K562 (cell line): ENCODE results near the gene SHLD1. TPM values are rescaled to one million over a fixed set of nuclear protein-coding genes. Genes with fewer than 3 reads are reported as not detected.

Experiments used
- CREB5 ChIP-seq: fragments of 250-450 bp; sonication (Bioruptor Pico); IDR thresholded peaks from 2 replicates; pipeline ENCODE4 v1.5.0; 2020; ENCODE audit warnings: mild to moderate bottlenecking
- CTCFL ChIP-seq: IDR thresholded peaks from 2 replicates; pipeline ENCODE4 v1.6.1; 2011; ENCODE audit warnings: borderline replicate concordance, low read depth, mild to moderate bottlenecking, moderate library complexity, low read length; ENCODE audit not compliant: insufficient read depth, poor library complexity, severe bottlenecking
- E2F1 ChIP-seq: sonication (generic); formaldehyde crosslinking; IDR thresholded peaks from 2 replicates; pipeline ENCODE4 v1.8.1; 2023; ENCODE audit warnings: mild to moderate bottlenecking, missing genetic modification reagents, moderate library complexity
- ESRRB ChIP-seq: fragments of 250-450 bp; sonication (Bioruptor Pico); IDR thresholded peaks from 2 replicates; pipeline ENCODE4 v1.5.0; 2020; ENCODE audit warnings: mild to moderate bottlenecking, moderate library complexity, borderline replicate concordance
- HDAC1 ChIP-seq, 2 experiments: fragments of 450-650 bp; IDR thresholded peaks; 2 replicates each; pipeline ENCODE4 v1.6.1; 2016 to 2017; ENCODE audit warnings: inconsistent platforms in 1 of 2, mild to moderate bottlenecking in 1 of 2, moderate library complexity in 1 of 2
- KLF10 ChIP-seq: fragments of 250-450 bp; sonication (Bioruptor Pico); IDR thresholded peaks from 2 replicates; pipeline ENCODE4 v1.6.1; 2021; ENCODE audit warnings: matching md5 sums
- MAFF ChIP-seq: IDR thresholded peaks from 2 replicates; pipeline ENCODE4 v1.6.1; 2012; ENCODE audit warnings: low read length, improper control_type of control experiment
- MAFK ChIP-seq: IDR thresholded peaks from 2 replicates; pipeline ENCODE4 v1.6.1; 2011; ENCODE audit warnings: low read length, improper control_type of control experiment
- NR0B1 ChIP-seq: fragments of 450-650 bp; IDR thresholded peaks from one replicate; pipeline ENCODE4 v1.6.1; 2018; ENCODE audit warnings: mild to moderate bottlenecking, moderate library complexity; ENCODE audit not compliant: partially characterized antibody
- RBM25 ChIP-seq: fragments of 200-400 bp; formaldehyde crosslinking; IDR thresholded peaks from 2 replicates; pipeline ENCODE4 v1.6.1; 2018; ENCODE audit warnings: low read length, low read depth, moderate library complexity; ENCODE audit not compliant: severe bottlenecking
- RERE ChIP-seq: sonication (generic); formaldehyde crosslinking; IDR thresholded peaks from 2 replicates; pipeline ENCODE4 v1.8.0; 2023; ENCODE audit warnings: missing genetic modification reagents, mild to moderate bottlenecking, borderline replicate concordance
- ZBED1 ChIP-seq: IDR thresholded peaks from 2 replicates; pipeline ENCODE4 v1.6.1; 2014
- ZNF347 ChIP-seq: fragments of 450-650 bp; formaldehyde crosslinking; IDR thresholded peaks from 2 replicates; pipeline ENCODE4 v1.4.0; 2020; ENCODE audit warnings: low read depth, mild to moderate bottlenecking, moderate library complexity
- ZNF57 ChIP-seq: fragments of 450-650 bp; formaldehyde crosslinking; IDR thresholded peaks from 2 replicates; pipeline ENCODE4 v1.4.0; 2020; ENCODE audit warnings: mild to moderate bottlenecking, moderate library complexity
- ZNF778 ChIP-seq: fragments of 450-650 bp; formaldehyde crosslinking; IDR thresholded peaks from 2 replicates; pipeline ENCODE4 v1.4.0; 2020; ENCODE audit warnings: mild to moderate bottlenecking, moderate library complexity
- polyA plus RNA-seq, 8 experiments: library from polyadenylated mRNA; depleted of rRNA in 4 of 8; stranded (reverse) in 5 of 8; unstranded in 3 of 8; fragments of >200 nt; fragmentation: Nextera tagmentation in 2 of 8; fragmentation: Illumina TruSeq in 1 of 8; extraction: Ambion mirVana in 2 of 8; extraction: Trizol in 1 of 8; gene quantifications; 2 replicates each; pipeline versions ENCODE4 v1.2.1 to v1.2.3, GENCODE V29; 2011 to 2014; ENCODE audit warnings: inconsistent platforms in 1 of 8, missing spikeins in 1 of 8
- total RNA-seq, 7 experiments: library from RNA; depleted of rRNA in 6 of 7; stranded (reverse); fragments of >200 nt in 6 of 7; fragmentation: Illumina TruSeq in 2 of 7; extraction: Trizol in 2 of 7; gene quantifications; 2 replicates each; pipeline versions ENCODE4 v1.2.1 to v1.2.3, GENCODE V29; 2011 to 2021; ENCODE audit warnings: low replicate concordance in 1 of 7

The SHLD1 gene
- total and polyA plus RNA-seq, 9 of the 15 experiments (the other 6 are each of a cell fraction or from before 2014, with no cell fraction given), result 3.7 to 21.6 (median 8.2) TPM

GRCh38 chr20:5749952-5750779, at the start of gene SHLD1 (continued):
- TF ChIP-seq ZNF57 (CRISPR knock-in tag), result no peak
- no peak for TF ChIP-seq MAFK
- no peak for TF ChIP-seq RBM25
- no peak for TF ChIP-seq ZBED1
- TF ChIP-seq E2F1 (CRISPR knock-in tag), result no peak
- TF ChIP-seq NR0B1, result no peak
- TF ChIP-seq KLF10 (CRISPR knock-in tag), result no peak
- TF ChIP-seq ESRRB (CRISPR knock-in tag), result no peak
- peak in 1 of 2 experiments; percentile 34; a peak in 1 of 4 replicates for TF ChIP-seq HDAC1 (IDR thresholded peaks at IDR 0.05)
- TF ChIP-seq RERE (CRISPR knock-in tag), result no peak
- TF ChIP-seq CTCFL, result no peak
- no peak for TF ChIP-seq CREB5 (CRISPR knock-in tag)
- TF ChIP-seq ZNF347, result no peak
- TF ChIP-seq MAFF, result no peak
- no peak for TF ChIP-seq ZNF778
